Adrenal gland (tissue), 5 donors: ENCODE data around the gene KIF18A.

Experiments used
- POLR2A ChIP-seq, 2 donors: fragments of 450-650 bp; IDR thresholded peaks; one replicate each; pipeline ENCODE4 v1.6.1; 2017; ENCODE audit warnings: antibody characterized with exemption in 2 of 2, mild to moderate bottlenecking in 2 of 2, moderate library complexity in 1 of 2
- TF ChIP-seq, protein P1 (sequence below), 6 experiments: fragments of 450-650 bp in 4 of 6; fragments of 200-600 bp in 2 of 6; sonication (generic) in 1 of 6; IDR thresholded peaks; 1 replicate in 5 of 6; 2 replicates in 1 of 6; pipeline versions ENCODE4 v1.5.1 to v1.8.0; 2016 to 2021; ENCODE audit warnings: antibody characterized with exemption in 6 of 6, mild to moderate bottlenecking in 2 of 6, moderate library complexity in 1 of 6
- donor health status: DM: no; HTN: no; CAD: no.

DNA sequence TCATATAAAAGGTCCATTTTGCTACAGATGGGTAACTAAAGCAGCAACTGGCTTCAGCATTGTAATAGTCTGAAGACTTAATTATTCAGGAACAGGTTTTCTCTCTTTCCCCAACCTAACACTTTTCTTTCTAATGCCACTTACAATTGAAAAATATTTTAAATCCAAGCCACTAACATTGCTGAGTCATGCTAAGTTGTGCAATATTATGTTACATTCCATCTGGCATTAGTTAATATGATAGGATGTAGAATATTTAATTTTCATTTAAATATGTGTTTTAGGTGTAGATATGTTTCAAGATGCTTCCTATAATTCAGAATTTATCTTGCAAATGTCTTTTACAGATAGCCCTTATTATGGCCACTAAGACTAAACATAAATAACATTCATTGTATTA, 98.6 kb downstream of the KIF18A start:
- TF ChIP-seq, protein P1, sequence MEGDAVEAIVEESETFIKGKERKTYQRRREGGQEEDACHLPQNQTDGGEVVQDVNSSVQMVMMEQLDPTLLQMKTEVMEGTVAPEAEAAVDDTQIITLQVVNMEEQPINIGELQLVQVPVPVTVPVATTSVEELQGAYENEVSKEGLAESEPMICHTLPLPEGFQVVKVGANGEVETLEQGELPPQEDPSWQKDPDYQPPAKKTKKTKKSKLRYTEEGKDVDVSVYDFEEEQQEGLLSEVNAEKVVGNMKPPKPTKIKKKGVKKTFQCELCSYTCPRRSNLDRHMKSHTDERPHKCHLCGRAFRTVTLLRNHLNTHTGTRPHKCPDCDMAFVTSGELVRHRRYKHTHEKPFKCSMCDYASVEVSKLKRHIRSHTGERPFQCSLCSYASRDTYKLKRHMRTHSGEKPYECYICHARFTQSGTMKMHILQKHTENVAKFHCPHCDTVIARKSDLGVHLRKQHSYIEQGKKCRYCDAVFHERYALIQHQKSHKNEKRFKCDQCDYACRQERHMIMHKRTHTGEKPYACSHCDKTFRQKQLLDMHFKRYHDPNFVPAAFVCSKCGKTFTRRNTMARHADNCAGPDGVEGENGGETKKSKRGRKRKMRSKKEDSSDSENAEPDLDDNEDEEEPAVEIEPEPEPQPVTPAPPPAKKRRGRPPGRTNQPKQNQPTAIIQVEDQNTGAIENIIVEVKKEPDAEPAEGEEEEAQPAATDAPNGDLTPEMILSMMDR (IDR thresholded peaks at IDR 0.05): no peak
- no peak for TF ChIP-seq POLR2A (IDR thresholded peaks at IDR 0.05)
